GM18870 (cell line): ENCODE measurements around the gene BRD3.
"Not testable (repeated sequence)": the region's sequence is repeated elsewhere in the genome, so short reads cannot be mapped to it uniquely, and the experiment has no call there.

Experiments
- ATAC-seq: cut with Tn5 transposase; IDR thresholded peaks from one replicate; pipeline ENCODE4 v1.9.1; 2021; ENCODE audit warnings: moderate library complexity; ENCODE audit not compliant: unreplicated experiment

BRD3 gene

DNA sequence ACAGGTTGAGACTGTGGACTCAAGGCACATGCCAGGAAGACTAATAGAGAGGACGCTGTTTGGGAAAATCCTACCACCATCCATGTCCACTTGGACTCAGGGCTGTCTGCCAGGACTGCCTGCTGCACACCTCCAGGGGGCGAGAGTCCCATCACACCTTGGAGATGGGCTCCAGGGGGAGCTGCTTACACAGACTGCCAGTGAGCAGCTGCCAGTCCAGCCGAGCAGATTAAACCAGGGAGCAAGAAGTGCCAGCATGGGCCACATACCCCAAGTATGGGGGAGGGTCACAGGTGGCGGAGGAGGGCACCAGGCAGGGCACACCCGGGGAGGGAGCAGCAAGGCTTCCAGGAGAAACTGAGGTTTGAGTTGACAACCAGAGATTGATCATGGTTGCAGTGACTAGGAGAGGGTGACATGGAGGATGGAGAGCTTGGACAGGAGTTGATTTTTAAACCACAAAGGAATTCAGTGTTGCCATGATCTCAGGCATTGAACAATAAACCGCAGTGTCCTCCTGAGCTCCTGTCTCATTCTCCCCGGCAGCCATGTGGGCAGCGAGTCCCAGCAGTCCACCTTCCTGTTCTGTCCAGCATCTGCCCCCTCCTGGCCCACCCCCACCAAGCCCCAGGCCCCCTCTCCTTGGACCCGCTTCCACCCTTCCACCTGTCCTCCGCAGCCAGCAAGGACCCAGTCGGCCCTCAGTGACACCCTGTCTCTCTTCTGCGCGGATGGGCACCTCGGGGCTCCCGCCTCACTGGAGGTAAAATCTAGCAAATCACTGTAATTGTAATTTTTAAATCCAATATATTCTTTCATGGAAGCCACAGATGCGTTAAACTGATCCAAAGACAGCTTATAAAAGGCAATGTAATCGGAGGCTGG, 72.6 kb downstream of the BRD3 start:
- ATAC-seq, result no peak

DNA sequence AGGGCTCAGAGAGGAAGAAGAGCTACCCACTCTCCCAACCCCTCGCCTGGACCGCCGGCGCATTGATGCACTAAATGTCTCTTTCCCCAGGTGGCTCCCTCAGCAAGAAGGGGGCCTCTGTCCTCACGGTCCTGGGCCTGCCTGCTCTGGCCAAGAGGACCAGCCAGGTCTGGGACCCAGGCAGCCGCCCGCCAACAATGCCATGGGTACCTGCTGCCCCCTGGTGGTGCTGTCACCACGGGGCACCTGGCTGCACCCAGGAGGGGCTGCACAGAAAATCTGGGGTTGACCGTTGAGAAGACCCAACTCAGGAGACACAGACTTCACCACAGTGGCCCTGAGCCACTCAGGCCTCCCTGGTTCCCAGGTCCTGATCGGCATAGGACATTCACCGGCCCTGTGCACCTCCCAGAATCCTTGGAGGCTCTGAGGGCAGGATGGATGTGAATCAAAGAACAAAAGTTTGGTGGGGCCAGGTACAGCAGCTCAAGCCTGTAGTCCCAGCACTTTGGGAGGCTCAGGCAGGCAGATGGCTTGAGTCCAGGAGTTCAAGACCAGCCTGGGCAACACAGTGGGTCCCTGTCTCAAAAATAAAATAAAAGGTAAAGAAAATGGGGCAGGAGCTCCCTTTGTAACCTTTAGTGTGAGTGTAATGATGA, 73.3 kb downstream of the BRD3 start:
- ATAC-seq, result no peak

DNA sequence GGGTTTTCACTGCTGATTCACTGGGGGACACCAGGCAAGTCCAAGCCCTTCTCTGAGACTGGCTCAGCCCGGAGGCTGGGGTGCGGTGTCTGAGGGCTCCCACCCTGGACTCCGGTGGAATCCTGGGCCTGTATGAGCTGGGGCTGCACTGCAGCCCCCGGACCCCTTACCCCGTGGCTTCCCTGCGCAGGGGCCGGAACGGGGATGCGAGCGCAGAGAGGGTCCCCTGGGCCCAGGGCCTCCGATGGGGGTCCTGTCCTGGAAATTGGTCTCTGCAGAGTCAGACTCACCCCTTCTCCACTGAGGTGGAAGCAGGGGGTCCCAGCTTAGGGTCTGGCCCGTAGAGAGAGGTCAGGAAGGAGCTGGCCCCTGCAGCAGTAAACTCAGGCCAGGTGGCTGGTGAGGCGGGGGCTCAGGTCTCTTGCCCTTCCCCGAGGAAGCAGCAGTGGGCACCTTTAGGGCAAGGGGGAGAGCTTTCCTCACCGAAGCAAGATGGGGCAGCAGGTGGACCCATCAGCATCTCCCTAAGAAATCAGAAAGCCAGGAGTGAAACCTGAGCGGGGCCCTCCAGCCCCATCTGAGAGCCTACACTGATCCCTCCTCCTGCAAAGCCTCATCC, 74.1 kb downstream of the BRD3 start:
- ATAC-seq, result no peak

DNA sequence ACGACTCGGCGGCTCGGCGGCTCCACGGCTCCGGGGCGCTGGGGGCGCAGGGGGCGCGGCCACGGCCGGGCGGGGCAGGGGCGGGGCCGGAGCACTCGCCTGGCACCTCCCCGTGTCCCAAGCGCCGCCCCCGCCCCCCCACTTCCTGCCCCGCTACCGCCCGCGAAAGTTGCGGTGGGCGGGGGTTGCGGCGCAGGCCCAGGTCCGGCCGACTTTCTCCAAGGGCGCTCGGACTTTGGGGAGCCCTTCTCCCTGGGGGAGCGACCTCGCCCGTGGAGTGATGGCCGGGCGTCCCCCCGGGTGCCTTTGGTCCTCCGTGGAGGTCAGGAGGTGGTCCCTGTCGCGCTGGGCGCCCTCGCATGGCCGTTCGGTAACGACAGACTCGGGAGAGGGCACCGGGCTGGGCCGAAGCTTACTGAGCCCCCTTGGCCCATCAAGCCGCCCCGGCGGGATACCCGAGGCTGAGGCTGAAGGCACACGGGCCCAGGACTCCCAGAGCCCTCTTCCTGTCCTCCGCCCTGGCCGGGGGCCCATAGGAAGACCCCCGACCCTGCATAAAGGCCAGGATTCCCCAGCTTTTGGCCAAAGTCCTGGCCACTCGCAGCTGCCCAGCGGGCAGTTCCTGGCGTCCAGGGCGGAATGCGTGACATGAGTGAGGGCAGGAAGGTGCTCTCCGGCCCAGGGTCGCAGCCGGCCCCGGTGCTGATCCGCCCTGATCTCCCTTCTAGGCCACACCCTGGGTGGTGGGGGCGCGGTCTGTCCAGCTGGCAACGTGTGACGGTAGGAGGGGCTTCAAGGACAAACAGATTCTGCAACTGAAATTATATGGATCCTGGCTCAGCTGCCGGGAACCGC, 74.8 kb downstream of the BRD3 start:
- ATAC-seq, result no peak

DNA sequence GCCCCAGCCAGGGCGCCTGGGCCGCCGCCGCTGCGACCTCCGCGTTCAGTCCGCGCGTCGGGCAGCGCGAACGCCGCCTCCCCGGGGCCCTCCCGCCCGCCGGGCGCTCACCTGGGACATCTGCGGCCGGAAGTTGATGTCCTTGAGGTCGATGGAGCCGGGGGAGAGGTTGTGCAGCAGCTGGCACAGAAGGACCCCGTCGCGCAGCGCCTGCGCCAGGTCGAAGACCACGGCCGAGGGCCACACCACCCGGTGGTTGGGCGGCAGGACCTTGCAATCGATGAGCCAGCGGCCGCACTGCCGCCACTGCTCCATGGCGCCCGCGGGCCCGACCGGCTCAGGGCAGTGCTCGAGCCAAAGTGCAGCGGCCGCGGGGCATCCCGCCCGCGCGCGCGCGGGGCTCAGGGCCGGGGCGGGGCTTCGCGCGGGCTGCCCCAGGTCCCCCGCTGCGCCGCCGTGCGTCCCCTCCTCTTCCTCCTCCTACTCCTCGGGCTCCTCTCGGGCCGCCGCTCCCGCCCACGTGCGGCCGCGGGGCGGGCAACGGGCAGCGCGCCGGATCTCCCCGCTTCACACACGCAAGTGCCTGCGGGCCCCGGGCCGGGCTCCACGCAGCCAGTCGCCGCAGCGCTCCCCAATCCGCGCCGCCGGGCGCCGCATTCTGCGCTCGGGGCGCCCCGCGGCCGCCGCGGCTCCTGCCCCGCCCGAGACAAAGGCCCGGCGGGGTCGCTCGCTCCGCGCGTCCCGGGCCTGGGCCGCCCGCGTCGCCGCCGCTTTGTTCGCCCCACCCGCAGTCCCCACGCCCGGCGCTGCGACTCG, 75.7 kb downstream of the BRD3 start, which contains the start of gene VAV2:
Gene VAV2, minus strand, starts transcription at position 361 of the 816 bp plus-strand sequence. Its CDS starts 46 bp downstream, at position 315.
- no peak for ATAC-seq

DNA sequence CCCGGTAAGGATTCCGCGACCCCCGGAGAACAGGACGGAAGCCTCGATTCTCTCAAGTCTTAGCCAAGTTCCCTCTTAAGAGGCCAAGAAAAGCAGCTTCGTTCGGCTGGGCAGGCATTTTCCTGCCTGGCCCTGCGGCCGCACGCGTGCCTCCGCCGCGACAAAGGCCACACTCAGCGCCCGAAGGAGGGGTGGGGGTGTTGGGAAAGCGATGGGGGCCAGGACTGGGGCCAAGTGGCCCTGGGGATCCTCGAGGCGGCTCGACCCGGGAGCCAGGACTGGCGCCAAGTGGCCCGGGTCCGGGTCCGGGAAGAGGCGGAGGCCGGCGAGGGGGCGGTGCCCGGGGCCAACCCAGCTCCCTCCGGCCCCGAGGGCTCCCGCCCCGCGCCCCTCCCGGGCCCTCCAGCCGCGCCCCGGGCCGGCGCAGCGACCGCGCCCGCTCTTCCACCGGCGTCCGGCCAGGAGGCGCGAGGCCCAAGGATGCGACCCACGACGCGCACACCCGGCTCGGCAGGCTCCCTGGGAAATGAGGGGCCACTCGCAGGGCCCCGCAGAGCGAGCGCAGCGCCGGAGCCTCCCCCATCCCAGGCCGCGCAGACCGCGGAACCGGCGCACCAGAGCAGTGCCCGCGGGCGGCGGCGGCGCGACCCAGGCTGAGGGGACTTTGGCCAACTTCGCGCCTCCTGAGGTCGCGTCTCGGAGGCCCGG, 76.5 kb downstream of the BRD3 start:
- no peak for ATAC-seq

DNA sequence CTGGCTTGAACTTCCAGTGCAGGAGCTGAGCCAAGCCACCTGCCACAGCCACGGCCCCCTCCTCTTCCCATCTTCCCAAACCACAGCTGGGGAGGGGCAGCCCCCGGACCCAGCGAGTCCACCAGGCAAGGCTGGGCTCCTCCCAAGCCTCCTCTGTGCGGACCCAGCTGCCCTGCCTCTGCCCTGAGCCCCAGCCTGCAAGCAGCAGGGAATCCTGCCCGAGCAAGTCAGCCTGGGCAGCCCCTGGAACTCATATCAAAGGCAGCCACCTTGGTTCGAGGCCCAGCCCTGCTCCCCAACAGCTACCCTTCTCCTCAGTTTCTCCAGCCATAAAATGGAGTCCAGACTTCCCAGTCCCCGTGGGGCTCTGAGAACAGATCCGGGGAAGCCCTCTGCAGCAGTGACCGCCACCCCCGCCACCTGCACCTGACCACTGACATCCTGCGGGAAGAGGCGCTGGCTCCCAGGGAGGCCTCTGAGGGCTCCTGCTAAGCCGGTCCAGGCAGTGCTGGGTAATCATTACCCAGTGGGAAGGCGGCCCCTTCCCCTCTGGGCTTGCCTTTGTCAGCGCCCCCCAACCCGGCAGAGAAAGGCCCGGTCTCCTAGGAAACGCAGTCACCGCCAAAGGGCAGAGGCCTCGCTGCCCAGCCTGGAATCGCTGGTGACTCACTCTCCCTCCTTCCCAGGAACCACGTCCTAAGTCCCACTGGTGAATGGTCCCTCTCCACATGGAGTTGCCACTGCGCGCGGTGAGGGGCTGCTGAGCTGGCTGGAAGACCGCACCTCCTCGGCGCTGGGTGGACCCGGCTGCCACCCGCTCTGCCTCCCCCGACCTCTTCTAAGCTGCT, 77.2 kb downstream of the BRD3 start:
- ATAC-seq, result no peak

DNA sequence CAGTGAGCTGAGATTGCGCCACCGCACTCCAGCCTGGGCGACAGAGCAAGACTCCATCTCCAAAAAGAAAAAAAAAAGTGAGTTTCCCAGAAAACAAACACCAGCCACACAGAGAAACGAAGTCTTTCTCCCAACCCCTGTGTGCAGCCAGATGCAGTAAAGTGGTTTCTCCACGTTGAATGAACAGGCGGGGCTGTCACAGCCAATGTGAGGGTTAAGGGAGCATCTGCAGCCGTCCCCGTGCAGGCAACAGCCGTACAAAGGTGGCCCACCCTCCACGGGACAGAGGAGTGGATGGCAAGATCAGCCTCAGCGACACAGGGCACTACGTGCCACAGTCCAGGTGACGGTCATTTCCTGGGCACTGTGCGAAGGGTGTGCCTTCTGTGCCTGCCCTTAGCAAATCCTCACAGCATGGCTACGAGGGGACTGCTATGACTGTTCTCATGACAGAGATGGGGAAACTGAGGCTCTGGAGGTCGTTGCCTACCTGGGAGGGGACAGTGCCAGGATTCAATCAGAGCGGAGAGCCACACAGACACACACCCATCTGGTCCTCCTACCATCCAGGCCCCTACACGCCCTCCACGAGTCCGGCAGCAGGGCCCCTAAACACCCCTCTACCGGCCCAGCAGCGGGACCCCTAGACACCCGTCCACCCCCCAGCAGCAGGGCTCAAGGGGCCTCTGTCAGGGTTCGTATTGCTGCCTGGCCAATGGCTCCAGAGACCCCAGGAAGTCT, 78.0 kb downstream of the BRD3 start:
- no peak for ATAC-seq

DNA sequence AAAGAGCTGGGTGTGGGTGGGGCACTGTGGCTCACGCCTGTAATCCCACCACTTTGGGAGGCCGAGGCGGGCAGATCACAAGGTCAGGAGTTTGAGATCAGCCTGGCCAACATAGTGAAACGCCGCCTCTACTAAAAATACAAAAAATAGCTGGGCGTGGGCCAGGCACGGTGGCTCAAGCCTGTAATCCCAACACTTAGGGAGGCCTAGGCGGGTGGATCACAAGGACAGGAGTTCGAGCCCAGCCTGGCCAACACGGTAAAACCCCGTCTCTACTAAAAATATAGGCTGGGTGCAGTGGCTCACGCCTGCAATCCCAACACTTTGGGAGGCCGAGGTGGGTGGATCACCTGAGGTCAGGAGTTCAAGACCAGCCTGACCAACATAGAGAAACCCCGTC, 79.1 kb downstream of the BRD3 start:
- ATAC-seq, result not testable (repeated sequence)

DNA sequence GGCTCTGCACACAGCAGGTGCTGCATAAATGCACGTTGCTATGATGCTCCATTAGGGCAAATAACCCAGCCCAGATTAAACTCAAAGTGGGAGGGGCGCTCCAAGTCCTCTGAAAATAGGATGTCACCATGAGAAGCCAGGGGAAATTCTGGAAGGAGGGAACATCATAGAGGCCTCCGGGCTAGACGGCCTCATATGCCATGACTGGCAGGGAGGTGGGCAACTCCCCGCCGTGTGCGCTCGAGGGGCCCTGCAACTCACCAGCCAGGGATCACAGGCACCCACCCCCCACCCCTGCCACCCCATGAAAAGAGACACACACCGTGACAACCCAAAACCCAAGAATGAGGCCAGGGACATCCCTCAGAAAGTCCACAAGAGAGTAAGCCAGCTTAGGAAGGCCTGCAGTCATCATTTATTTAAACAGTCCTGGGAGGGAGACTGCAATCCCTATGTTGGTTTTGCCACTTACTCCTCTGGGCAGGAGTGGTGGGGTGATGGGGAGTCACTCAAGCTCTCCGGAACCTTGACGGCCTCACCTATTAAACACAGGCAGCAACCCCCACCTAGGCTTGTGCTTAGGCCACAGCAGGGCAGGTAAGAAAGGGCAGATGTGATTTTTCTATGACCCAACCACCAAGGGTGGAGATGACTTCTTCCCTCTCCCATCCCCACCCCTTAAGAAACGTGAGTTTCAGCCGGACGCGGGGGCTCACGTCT, 79.7 kb downstream of the BRD3 start:
- no peak for ATAC-seq

DNA sequence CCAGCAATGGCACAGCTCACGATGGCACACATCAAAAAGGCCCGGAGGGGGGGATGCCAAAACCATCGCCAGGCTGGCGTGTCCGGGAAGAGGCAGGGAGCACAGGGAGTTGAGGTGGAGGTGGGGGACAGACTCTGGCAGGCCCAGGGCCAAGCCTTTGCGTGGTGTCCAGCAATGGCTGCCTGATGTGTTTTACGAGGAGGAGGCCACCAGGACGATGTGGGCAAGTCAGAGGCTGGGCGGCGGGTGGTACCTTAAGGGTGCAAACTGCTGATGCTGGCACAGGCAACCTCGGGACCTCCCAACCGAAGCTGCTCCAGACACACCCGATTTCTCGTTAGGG, 80.4 kb downstream of the BRD3 start:
- ATAC-seq, result no peak

DNA sequence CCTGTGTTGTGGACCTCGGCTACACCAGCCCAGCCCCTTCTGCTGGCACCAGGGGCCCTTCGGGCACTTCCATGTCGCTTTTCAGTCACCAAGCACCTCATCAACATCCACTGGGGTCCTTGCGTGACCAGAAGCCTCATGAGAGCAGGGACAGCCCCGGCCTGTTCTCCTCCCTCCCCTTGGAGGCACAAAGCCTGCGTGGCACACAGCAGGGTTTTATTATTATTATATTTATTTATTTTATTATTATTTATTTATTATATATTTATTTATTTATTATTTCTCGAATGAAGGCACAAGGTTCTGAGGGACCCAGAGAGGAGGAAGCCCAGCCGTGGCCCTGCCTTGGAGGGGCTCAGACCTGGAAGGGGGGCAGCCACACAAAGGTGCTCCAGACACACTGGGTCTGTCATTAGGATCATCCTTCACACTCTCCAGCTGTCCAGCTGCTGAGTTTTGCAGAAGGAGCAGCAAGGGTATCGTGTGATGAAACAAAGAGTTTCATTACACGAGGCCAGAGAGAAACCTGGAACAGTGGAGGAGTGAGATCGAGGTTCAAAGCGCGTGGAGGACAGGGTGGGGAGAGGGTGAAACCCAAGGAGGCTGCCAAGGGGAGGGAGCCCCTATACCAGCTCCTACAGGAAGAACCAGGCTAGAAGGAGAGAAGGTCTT, 80.9 kb downstream of the BRD3 start:
- ATAC-seq, result no peak

DNA sequence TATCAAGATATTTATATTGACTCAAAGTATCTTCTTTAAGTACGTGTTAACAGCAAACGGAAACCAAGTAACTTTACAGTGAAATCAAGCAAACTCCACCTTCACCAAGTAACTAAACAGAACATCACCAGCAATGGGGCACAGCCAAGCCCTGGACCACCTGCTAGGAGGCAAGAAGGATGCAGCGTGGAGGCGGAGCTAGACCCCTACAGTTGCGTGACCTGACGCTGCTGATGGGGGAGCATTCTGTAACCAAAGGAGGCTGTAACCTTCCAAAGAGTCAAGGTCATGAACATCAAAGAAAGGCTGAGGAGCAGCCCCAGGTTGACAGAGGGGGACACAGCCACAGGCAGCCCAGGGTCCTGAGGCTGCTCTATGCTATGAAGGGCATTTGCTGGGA, 81.8 kb downstream of the BRD3 start:
- ATAC-seq, result no peak

DNA sequence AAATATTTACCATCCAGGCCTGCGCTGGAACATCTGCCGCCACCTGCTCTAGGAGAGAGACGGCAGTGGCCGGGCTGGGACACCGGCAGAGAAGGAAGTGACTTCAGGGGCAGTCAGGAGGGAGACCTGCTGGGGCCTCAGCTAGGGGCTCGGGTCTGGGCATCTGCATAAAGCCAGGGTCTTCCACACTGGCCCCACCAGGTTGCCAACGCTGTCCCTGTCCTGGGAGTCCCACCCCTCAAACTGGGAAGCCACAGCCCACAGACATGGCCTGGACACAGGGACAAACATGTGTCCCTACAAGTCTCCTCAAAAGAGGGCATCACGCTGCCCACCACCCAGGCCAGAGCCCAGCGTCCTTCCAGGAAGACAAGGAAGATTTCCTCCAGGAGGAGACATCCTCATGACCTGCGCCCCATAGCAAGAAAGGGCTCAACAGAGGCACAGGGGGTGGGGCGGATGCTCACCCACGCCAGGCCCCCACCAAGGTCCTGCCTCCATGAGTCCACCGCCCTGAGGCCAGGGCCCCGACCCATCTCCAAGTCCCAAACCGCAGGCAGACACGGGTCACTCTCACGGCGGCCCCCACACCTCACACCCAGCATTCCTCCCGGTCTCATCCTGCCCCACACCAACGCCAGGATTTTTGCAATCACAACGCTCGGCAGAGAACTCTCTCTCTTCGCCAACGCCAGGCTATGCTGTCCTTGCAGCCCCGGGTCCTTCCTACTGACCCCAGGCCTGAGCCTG, 84.7 kb downstream of the BRD3 start:
- no peak for ATAC-seq

DNA sequence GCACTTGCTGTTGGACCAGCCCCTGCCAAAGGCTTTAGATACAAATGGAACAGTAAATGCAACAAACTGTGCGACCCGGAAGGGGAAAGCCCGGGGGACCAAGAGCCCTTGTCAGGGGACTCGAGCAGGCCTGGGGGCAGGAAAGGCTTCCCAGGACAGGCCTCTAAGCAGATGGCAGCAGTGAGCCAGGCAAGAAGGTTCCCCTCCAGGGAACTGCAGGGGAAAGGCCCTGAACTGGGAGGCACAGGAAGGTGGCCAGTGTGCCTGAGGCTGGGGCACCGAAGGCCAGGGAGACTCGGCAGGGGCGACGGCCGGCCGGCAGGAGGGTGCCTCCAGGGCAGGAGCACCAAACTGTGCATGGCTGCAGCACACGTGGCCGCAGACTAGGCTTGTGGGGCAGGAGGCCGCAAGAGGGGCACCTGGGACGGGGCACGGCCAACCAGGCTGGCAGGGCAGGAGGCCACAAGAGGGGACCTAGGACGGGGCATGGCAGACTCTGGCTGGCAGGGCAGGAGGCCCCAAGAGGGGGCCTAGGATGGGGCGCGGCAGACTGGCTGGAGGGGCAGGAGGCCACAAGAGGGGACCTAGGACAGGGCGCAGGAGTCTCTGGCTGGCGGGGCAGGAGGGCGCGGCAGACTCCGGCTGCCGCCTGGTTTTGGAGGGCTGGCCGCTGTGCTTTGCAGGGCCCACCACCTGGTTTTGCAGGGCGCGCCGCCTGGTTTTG, 85.7 kb downstream of the BRD3 start:
- ATAC-seq, result no peak

DNA sequence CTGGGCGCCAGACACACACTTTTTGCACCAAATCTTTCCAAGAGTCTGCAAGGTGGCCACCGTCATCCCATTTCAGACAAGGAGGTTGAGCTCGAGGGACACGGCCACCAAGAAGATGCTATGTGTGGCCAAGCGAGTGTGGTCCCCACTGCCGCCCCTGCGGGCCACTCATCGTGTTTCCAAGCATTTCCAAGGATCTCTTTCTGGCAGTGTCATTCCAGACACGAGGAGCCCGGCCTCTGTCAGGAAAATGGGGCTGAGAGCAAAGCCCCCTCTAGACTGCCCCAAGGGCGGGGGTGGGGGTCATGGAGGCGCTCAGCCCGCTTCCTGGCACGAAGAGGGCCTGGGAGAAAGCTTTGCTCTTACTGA, 86.3 kb downstream of the BRD3 start:
- no peak for ATAC-seq
